SK-N-MC (cell line): Measurements from ENCODE around the gene CFTR.

Experiments
- EZH2 ChIP-seq: fragments of 200-600 bp; sonication (generic); IDR thresholded peaks from one replicate; pipeline ENCODE4 v1.6.1; 2017; ENCODE audit warnings: antibody characterized with exemption
- FOXP2 ChIP-seq: optimal IDR thresholded peaks from 2 replicates; pipeline ENCODE3; 2011; ENCODE audit warnings: mild to moderate bottlenecking, moderate library complexity; ENCODE audit not compliant: insufficient read depth; ENCODE audit errors: extremely low read length, control extremely low read depth
- POLR2AphosphoS5 ChIP-seq: IDR thresholded peaks from 2 replicates; pipeline ENCODE4 v1.6.1; 2012; ENCODE audit warnings: mild to moderate bottlenecking, low read depth, low read length, borderline replicate concordance

DNA sequence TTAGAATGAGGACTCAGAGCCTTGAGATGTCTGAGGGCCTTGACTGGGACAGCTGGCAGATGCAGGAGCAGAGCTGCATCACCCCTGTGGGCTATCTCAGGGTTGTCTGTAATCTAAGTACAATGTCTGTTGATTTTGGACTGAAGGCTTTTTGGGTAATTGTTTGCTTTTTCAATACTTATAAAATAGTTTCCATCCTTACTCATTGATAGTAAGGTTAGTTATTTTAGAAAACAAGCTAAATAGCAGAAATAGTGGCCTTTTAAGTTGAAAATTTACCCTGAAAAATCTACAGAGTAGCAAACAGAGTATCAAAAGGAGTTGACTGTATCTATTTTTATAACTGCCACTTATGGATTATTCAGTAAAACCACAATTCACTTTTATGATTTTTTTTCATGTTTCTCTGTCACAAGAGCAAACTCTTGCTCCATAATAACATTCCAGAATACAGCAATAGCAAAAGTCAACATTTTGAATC is 179.7 kb downstream of the CFTR start:
- TF ChIP-seq EZH2 (no peak), POLR2AphosphoS5 (no peak), FOXP2 (no peak)
